ENCODE data around the gene SLIT3.

The SLIT3 gene

DNA sequence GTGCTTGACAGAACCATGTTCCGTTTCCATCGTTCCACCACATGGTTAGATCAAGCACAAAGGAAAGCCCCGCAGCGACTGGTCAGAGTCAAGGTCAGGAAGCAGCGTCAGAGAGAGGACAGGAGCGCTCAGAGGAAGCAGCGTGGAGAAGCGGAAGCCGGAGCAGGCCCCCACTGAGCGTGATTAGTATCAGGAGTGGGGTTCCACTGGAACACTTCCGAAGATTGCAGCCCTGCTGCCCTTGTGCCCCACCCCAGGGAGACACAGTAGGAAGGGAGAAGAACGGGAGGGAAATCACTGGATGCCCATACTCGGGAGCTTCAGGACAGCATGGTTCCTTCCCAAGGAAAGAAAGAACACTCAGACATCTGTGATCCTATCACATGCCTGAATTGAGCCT lies 532.8 kb downstream of the SLIT3 start:
- H3K4me2 ChIP-seq (ENCODE audit: low read length): no peak overlapping the region
- no peak overlapping the region for H3K4me3 ChIP-seq (ENCODE audit: low read length)
- H3F3A ChIP-seq (ENCODE audit: control insufficient read depth, insufficient read depth): no peaks in the 10 kb centered on the region
- no peaks in the 10 kb centered on the region for H3K9me3 ChIP-seq (ENCODE audit: control insufficient read depth, insufficient read depth, low read length)
- H3K79me2 ChIP-seq (ENCODE audit: control insufficient read depth, low read length): no peaks in the 10 kb centered on the region
- H3K27me3 ChIP-seq (ENCODE audit: control insufficient read depth, low read length): no peaks in the 10 kb centered on the region
- no peaks in the 10 kb centered on the region for H3K4me1 ChIP-seq (ENCODE audit: control insufficient read depth, low read length)
- H3K36me3 ChIP-seq (ENCODE audit: control insufficient read depth, low read length): no peaks in the 10 kb centered on the region
- H3K9me2 ChIP-seq (replicated peaks; ENCODE audit: control insufficient read depth, low read length): no peaks in the 10 kb centered on the region
- TF ChIP-seq, protein P1, sequence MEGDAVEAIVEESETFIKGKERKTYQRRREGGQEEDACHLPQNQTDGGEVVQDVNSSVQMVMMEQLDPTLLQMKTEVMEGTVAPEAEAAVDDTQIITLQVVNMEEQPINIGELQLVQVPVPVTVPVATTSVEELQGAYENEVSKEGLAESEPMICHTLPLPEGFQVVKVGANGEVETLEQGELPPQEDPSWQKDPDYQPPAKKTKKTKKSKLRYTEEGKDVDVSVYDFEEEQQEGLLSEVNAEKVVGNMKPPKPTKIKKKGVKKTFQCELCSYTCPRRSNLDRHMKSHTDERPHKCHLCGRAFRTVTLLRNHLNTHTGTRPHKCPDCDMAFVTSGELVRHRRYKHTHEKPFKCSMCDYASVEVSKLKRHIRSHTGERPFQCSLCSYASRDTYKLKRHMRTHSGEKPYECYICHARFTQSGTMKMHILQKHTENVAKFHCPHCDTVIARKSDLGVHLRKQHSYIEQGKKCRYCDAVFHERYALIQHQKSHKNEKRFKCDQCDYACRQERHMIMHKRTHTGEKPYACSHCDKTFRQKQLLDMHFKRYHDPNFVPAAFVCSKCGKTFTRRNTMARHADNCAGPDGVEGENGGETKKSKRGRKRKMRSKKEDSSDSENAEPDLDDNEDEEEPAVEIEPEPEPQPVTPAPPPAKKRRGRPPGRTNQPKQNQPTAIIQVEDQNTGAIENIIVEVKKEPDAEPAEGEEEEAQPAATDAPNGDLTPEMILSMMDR (IDR thresholded peaks at IDR 0.05; ENCODE audit: low read depth, low read length, poor library complexity, severe bottlenecking): no peak
- TF ChIP-seq EZH2phosphoT487 (IDR thresholded peaks at IDR 0.05; ENCODE audit: borderline replicate concordance, low read length): no peak
- no peak overlapping the region for H3K27ac ChIP-seq (ENCODE audit: low read depth, low read length)
- no peaks in the 10 kb centered on the region for H4K20me1 ChIP-seq (ENCODE audit: control insufficient read depth, insufficient read depth, low read depth, low read length)

DNA sequence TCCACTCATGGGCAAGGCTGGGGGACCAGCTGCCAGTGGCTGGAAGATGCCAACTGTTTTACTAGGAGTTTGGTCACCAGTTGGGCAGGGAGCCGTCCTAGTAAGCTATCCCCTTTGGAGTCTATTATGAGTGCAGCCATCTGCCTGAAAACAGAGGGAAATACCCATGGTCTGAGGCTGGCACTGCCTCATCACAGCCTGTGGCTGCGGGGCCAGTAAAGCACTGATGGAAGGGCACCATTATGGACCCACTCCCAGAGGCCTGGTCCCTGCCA lies 534.6 kb downstream of the SLIT3 start:
- Histone ChIP-seq H3K79me2 (ENCODE audit: control insufficient read depth, low read length) (no peaks in the 10 kb centered on the region), H3K36me3 (ENCODE audit: control insufficient read depth, low read length) (no peaks in the 10 kb centered on the region), H3K9me3 (ENCODE audit: control insufficient read depth, insufficient read depth, low read length) (no peaks in the 10 kb centered on the region), H3K9me2 (replicated peaks; ENCODE audit: control insufficient read depth, low read length) (no peaks in the 10 kb centered on the region), H4K20me1 (ENCODE audit: control insufficient read depth, insufficient read depth, low read depth, low read length) (no peaks in the 10 kb centered on the region), H3K4me1 (ENCODE audit: control insufficient read depth, low read length) (no peaks in the 10 kb centered on the region), H3F3A (ENCODE audit: control insufficient read depth, insufficient read depth) (no peaks in the 10 kb centered on the region), H3K27ac (ENCODE audit: low read depth, low read length) (no peak overlapping the region), H3K4me3 (ENCODE audit: low read length) (no peak overlapping the region), H3K27me3 (ENCODE audit: control insufficient read depth, low read length) (no peaks in the 10 kb centered on the region), H3K4me2 (ENCODE audit: low read length) (no peak overlapping the region)
- TF ChIP-seq EZH2phosphoT487 (IDR thresholded peaks at IDR 0.05; ENCODE audit: borderline replicate concordance, low read length): no peak
- TF ChIP-seq, protein P1 (IDR thresholded peaks at IDR 0.05; ENCODE audit: low read depth, low read length, poor library complexity, severe bottlenecking): no peak

DNA sequence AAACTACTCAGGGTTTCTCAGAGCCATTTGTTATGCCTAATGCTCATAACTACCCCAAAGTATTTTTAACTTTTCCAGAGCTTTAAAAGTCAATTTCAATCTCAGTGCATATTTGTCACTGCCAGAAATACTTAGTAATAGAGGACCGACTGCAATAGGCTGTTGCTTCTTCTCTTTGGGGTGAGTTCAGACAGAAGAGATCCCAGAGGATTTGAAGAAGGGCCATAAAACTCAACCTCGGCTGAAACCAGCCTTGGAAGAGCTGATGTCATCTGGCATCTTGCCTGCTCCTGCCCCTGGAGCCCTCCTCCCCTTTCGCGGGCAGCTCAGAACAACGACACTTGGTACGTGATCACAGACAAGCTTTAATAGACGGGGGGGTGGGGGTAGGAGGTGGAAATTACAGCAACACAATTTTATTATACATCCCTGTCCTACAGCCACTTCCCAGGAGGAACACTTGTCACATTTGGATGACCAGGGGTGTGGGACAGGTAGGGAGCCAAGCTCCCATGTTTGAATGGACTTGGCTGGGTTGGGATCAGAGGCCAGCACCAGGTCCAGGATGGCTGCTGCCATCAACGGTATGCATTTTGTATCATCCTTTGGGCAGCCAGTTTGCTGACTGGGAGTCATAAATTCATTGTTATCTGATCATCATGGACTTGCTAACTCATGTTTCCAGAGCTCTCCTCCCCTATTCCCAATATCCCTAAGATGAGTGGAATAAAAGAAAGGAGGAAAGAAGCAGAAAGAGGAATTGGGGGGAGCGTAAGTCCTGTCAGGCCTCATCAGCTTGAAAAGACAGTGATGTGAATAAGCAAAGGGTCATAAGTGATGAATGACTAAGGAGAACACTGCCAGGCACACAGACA lies 535.2 kb downstream of the SLIT3 start:
- no peaks in the 10 kb centered on the region for H3K4me1 ChIP-seq (ENCODE audit: control insufficient read depth, low read length)
- H3K4me3 ChIP-seq (ENCODE audit: low read length): no peak overlapping the region
- H4K20me1 ChIP-seq (ENCODE audit: control insufficient read depth, insufficient read depth, low read depth, low read length): no peaks in the 10 kb centered on the region
- H3K79me2 ChIP-seq (ENCODE audit: control insufficient read depth, low read length): no peaks in the 10 kb centered on the region
- TF ChIP-seq EZH2phosphoT487 (IDR thresholded peaks at IDR 0.05; ENCODE audit: borderline replicate concordance, low read length): no peak
- TF ChIP-seq, protein P1 (IDR thresholded peaks at IDR 0.05; ENCODE audit: low read depth, low read length, poor library complexity, severe bottlenecking): no peak
- H3K36me3 ChIP-seq (ENCODE audit: control insufficient read depth, low read length): no peaks in the 10 kb centered on the region
- no peaks in the 10 kb centered on the region for H3F3A ChIP-seq (ENCODE audit: control insufficient read depth, insufficient read depth)
- H3K9me3 ChIP-seq (ENCODE audit: control insufficient read depth, insufficient read depth, low read length): no peaks in the 10 kb centered on the region
- no peaks in the 10 kb centered on the region for H3K27me3 ChIP-seq (ENCODE audit: control insufficient read depth, low read length)
- H3K4me2 ChIP-seq (ENCODE audit: low read length): no peak overlapping the region
- H3K9me2 ChIP-seq (replicated peaks; ENCODE audit: control insufficient read depth, low read length): no peaks in the 10 kb centered on the region
- H3K27ac ChIP-seq (ENCODE audit: low read depth, low read length): no peak overlapping the region

Measured in DOHH2 (cell line).